GM23248 (cell line): ENCODE results near the gene ROBO2.

ENCODE experiments used
- EZH2 ChIP-seq: fragments of 200-600 bp; sonication (generic); IDR thresholded peaks from 2 replicates; pipeline ENCODE4 v1.6.1; 2018; ENCODE audit warnings: antibody characterized with exemption, mild to moderate bottlenecking; ENCODE audit not compliant: insufficient read depth, poor library complexity, severe bottlenecking
- EZH2phosphoT487 ChIP-seq: fragments of 200-600 bp; sonication (generic); IDR thresholded peaks from 2 replicates; pipeline ENCODE4 v1.6.1; 2018; ENCODE audit warnings: antibody characterized with exemption, moderate library complexity, mild to moderate bottlenecking, low read depth; ENCODE audit not compliant: insufficient read depth

DNA sequence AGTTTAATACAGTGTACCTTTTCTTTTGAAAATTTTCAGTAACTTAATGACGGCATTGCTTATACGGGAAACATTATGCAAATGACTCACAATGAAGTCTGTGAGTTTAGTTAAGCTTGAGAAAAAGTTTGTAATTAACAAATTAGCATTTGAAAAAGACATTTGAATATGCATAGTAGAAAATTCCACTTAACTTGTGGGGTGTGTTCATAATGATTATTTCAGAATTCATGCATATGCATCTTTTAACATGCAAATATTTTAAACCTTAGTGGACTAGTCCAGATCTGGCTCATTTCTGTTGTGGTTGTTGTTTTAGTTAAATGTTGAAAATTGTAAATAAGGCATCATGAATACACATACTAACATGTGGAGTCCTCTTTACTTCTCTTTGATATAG, 239.4 kb downstream of the ROBO2 start:
- TF ChIP-seq EZH2 = no peak
- TF ChIP-seq EZH2phosphoT487 = no peak
